Measurements from ENCODE around the gene ABCC1. TPM values are rescaled to one million over a fixed set of nuclear protein-coding genes. Genes with fewer than 3 reads are reported as not detected.
"Not testable (repeated sequence)": the region's sequence is repeated elsewhere in the genome, so short reads cannot be mapped to it uniquely, and the experiment has no call there.

Gene ABCC1
- total and polyA plus RNA-seq, 12 donors = 12.4 to 38.8 (median 28.0) TPM

DNA sequence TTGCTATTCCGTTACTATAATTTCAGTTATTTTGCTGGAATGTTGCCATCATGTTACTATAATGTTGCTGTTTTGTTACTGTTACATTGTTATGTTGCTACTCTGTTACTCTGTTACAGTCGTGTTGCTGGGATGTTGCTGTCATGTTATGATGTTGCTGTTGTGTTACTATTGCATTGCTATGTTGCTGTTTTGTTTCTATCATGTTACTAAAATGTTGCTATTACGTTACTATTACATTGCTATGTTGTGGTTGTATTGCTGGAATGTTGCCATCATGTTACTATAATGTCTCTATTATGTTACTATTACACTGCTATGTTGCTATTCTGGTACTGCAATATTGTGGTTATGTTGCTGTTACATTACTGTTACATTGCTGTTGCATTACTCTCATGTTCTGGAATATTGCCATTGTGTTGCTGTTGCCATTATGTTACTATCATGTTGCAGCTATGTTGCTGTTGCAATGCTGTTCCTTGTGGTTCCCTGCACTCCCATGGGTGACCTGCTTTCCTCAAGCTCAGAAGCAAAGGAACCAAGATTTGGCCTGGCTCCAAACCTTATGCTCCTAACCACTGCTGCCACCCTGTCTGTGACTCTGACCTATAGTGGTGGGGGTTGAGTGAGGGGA, 209.4 kb downstream of the ABCC1 start:
- Histone ChIP-seq H3K9me3 (replicated peaks in 1 of 3) (peaks cover 0 to 8% (median 0%) of the 10 kb centered on the region in 3 donors), H3K27me3 (no peaks in the 10 kb centered on the region), H3K27ac (no peak overlapping the region), H3K4me3 (no peak overlapping the region), H3K4me1 (replicated peaks in 1 of 2) (no peaks in the 10 kb centered on the region), H3K36me3 (replicated peaks in 1 of 2) (no peaks in the 10 kb centered on the region)
- 76 to 88% (median 82%) methylated on average over 3 of the region's 3 CpGs for WGBS, 4 donors
- no peak for TF ChIP-seq POLR2A (IDR thresholded peaks at IDR 0.05)
- TF ChIP-seq, protein P1, sequence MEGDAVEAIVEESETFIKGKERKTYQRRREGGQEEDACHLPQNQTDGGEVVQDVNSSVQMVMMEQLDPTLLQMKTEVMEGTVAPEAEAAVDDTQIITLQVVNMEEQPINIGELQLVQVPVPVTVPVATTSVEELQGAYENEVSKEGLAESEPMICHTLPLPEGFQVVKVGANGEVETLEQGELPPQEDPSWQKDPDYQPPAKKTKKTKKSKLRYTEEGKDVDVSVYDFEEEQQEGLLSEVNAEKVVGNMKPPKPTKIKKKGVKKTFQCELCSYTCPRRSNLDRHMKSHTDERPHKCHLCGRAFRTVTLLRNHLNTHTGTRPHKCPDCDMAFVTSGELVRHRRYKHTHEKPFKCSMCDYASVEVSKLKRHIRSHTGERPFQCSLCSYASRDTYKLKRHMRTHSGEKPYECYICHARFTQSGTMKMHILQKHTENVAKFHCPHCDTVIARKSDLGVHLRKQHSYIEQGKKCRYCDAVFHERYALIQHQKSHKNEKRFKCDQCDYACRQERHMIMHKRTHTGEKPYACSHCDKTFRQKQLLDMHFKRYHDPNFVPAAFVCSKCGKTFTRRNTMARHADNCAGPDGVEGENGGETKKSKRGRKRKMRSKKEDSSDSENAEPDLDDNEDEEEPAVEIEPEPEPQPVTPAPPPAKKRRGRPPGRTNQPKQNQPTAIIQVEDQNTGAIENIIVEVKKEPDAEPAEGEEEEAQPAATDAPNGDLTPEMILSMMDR (IDR thresholded peaks at IDR 0.05) = no peak
- no peak for DNase-seq
- intact Hi-C loops (cut with DNase I) = no loop called here

- DNase-seq = no peak
- Histone ChIP-seq H3K27ac (no peak overlapping the region), H3K36me3 (replicated peaks in 1 of 2) (no peaks in the 10 kb centered on the region), H3K27me3 (no peaks in the 10 kb centered on the region), H3K4me3 (no peak overlapping the region), H3K4me1 (replicated peaks in 1 of 2) (no peaks in the 10 kb centered on the region), H3K9me3 (replicated peaks in 1 of 3) (peaks cover 0 to 8% (median 0%) of the 10 kb centered on the region in 3 donors)
- intact Hi-C loops (cut with DNase I) = no loop called here
- WGBS, 4 donors = 92 to 100% (median 98%) methylated on average over 3 of the region's 3 CpGs
- TF ChIP-seq, protein P1 (IDR thresholded peaks at IDR 0.05) = no peak
- no peak for TF ChIP-seq POLR2A (IDR thresholded peaks at IDR 0.05)
These were observed 210.2 kb downstream of the ABCC1 start for GRCh38 chr16:16159662-16160061.

DNA sequence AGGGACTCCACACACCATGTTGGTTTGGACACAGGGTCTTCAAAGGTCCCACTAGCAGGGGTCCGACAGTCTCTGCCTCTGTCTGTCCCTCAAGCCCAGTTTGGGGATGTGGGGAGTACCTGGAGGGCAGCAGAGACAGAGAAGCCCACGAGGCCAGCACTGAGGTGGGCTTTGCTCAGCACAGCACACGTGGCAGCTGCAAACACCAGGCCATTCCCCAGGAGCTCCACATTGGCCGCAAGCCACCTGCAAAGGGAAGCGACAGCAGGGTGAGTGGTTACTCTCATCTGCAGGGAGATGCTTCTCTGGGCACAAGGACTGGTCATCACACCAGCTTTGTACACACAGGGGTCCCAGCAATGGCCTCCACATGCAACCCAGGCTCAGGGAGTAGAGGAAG, 211.9 kb downstream of the ABCC1 start:
- 55 to 95% (median 80%) methylated on average over 2 to 5 of the region's 5 CpGs for WGBS, 4 donors
- H3K4me3 ChIP-seq = no peak overlapping the region
- intact Hi-C loops (cut with DNase I) = no loop called here

DNA sequence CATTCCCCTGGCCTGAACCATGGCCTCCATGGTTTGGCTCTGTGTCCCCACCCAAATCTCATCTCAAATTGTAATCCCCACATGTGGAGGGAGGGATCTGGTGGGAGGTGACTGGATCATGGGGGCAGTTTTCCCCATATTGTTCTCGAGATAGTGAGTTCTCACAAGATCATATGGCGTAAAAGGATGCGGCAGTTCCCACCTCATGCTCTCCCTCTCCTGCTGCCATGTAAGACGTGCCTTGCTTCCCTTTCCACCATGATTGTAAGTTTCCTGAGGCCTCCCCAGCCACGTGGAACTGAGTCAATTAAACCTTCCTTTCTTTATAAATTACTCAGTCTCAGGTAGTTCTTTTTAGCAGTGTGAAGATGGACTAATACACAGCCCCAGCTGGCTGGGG, 212.4 kb downstream of the ABCC1 start:
- intact Hi-C loops (cut with DNase I); H3K4me1 ChIP-seq (replicated peaks in 1 of 2); DNase-seq; H3K27me3 ChIP-seq; H3K36me3 ChIP-seq (replicated peaks in 1 of 2); H3K9me3 ChIP-seq (replicated peaks in 1 of 3); H3K4me3 ChIP-seq; H3K27ac ChIP-seq: not testable (repeated sequence)
- 76 to 89% (median 87%) methylated on average over 5 of the region's 5 CpGs for WGBS, 4 donors

More for the DNA sequence above, 211.9 kb downstream of the ABCC1 start:
- Histone ChIP-seq H3K4me1 (replicated peaks in 1 of 2) (no peaks in the 10 kb centered on the region), H3K27me3 (no peaks in the 10 kb centered on the region), H3K36me3 (replicated peaks in 1 of 2) (no peaks in the 10 kb centered on the region), H3K9me3 (replicated peaks in 1 of 3) (peaks cover 0 to 8% (median 0%) of the 10 kb centered on the region in 3 donors), H3K27ac (no peak overlapping the region)
- no peak for DNase-seq
- TF ChIP-seq, protein P1 (IDR thresholded peaks at IDR 0.05) = no peak
- TF ChIP-seq POLR2A (IDR thresholded peaks at IDR 0.05) = no peak

DNA sequence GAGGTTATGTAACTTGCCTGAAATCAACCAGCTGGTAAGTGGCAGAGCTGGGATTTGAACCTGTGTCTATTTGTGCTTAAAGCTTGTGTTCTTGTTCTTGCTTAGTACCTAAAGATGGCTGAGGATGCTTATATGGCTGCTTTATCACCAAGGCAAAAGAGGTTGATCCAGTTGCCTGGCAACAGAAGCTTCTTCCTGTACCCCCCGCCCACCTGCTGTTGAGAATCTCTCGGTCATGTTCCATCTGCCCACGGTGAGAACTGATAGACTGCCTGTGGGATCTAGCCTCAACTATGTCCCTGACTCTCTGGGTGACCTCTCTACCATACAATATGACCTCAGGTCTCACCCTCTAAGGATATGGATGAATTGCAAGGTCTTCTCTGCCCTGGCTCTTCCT, 213.2 kb downstream of the ABCC1 start:
- no peaks in the 10 kb centered on the region for H3K27me3 ChIP-seq
- no peak overlapping the region for H3K27ac ChIP-seq
- no peaks in the 10 kb centered on the region for H3K36me3 ChIP-seq (replicated peaks in 1 of 2)
- TF ChIP-seq POLR2A (IDR thresholded peaks at IDR 0.05) = no peak
- H3K4me1 ChIP-seq (replicated peaks in 1 of 2) = no peaks in the 10 kb centered on the region
- intact Hi-C loops (cut with DNase I) = no loop called here
- WGBS, 4 donors = 71 to 95% (median 83%) methylated on average over 3 of the region's 3 CpGs
- peaks cover 0 to 8% (median 0%) of the 10 kb centered on the region in 3 donors for H3K9me3 ChIP-seq (replicated peaks in 1 of 3)
- no peak overlapping the region for H3K4me3 ChIP-seq
- DNase-seq = no peak

Measured in adrenal gland (tissue), 12 donors.